Bronchus fibroblast of lung (primary cell): ENCODE data around the gene CBLN1. TPM values are rescaled to one million over a fixed set of nuclear protein-coding genes. Genes with fewer than 3 reads are reported as not detected.

ENCODE experiments used
- total RNA-seq: library from RNA; depleted of rRNA; stranded (reverse); fragments of >200 nt; gene quantifications from 2 replicates; pipeline ENCODE4 v1.2.3, GENCODE V29; 2015

Gene CBLN1
- not detected in 2 replicates for total RNA-seq

DNA sequence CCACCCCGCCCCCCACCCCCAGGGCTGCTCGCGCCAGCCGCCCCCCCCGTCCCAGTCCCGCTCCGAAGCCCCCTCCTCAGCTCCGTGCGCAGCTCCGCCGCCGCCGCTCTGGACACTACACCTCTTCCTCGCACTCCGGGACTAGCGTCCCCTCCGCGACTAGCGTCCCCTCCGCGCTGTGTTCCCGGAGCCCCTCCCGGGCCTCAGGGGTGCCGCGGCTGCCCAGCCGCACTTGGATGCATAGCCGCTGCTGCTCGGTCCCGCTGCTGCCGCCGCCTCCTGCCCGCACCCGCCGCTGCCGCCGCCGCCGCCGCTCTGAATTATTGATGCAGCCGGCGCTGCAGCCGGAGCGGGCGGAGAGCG is at the start of gene CBLN1:
Gene CBLN1, minus strand, starts transcription at position 359 of the 363 bp plus-strand sequence. CDS start 373 bp downstream, outside the sequence.

Other genes with a start within 250 kb of the CBLN1 start
- not detected in 2 replicates for gene C16orf78, start 92.0 kb upstream of the CBLN1 start, total RNA-seq